ENCODE data around the gene CBARP.

CBARP gene

DNA sequence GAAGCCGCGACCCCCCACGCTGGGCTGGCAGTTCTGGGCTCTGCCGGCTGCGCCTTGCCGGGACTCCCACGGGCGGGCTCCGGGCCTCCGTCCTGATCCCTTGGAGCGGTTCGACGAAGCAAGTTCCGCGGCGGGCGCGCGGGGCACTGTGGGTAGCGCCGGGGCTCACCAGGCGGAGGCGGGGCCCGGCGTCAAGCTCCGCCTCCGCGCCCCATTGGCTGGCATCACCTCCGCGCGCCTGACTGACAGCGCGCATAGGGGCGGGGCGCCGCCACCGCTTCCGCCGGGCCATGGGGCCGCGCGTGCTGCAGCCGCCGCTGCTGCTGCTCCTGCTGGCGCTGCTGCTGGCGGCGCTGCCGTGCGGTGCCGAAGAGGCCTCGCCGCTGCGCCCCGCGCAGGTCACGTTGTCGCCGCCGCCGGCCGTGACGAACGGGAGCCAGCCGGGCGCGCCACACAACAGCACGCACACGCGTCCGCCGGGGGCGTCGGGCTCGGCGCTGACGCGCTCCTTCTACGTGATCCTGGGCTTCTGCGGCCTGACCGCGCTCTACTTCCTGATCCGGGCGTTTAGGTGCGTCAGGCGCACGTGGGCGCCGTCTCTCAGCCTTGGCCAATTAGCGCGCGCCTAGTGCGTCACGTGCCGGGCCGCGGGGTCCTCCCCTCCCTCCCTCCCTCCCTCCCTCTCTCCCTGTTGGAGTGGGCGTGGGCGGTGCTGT is 37.6 kb upstream of the CBARP start, which contains the start of gene FAM174C:
FAM174C (plus strand) TSS at position 271 of the 716 bp plus-strand sequence; CDS start at position 291, 20 bp downstream.
- DNase-seq: peak in 55 of 56 donors; percentile 75 to 98 (median 92)

DNA sequence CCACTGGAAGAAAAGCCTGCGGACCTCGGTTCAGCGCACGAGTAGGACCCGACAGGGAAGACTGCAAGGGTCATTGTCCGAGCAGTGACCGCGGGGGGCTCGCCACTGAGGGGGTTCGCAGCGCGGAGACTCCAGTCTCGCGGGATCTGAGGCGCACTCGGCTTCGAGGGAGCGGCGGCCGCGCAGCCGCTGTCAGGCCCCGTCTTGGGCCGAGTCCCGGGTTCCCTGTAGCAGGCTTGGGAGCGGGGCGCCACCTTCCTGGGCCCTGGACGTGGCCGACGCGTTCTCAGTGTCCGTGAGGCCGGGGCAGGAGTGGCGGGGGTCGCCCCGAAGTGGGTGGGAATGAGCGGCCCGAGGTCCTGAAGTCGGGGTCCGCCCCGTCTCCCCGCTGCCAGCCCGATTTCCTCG is 37.1 kb upstream of the CBARP start:
- peak in 1 of 56 donors; percentile 37 for DNase-seq

DNA sequence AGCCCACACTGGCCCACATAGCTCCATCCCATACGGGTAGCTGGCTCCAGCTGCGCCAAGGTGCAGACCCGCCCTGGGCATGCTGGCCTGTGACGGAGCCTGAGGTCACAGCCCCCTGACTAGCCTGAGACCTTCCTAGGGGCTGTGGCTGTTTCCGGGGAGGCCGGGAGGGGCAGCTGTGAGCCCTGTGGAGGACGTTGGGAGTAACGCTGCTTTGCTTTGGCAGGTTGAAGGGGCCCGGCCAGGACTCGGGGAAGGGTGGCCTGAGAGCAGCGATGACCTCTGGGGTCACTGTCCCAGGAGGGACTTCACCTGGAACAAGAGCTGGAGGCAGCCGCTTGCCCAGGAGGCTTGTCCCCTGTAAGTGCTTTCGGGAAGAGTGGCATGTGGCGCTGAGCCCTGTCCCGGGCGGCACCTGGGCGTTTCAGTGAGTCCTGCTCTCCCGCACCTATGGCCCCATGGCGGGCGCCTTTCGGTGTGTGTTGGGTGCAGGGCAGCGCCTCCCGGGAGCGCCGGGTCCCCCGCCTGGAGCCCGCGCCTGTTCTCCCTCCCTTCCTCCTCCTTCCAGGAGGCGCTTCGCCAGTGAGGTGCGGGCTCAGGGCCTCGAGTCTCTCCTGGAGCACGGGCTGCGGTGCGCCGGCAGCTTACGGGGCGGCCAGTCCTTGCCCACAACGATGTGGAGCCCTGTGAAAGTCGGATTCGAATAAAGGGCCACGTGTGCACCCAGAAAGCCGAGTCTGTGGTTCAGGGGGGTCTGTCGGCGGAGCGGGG is 36.5 kb upstream of the CBARP start:
- DNase-seq: no peak

DNA sequence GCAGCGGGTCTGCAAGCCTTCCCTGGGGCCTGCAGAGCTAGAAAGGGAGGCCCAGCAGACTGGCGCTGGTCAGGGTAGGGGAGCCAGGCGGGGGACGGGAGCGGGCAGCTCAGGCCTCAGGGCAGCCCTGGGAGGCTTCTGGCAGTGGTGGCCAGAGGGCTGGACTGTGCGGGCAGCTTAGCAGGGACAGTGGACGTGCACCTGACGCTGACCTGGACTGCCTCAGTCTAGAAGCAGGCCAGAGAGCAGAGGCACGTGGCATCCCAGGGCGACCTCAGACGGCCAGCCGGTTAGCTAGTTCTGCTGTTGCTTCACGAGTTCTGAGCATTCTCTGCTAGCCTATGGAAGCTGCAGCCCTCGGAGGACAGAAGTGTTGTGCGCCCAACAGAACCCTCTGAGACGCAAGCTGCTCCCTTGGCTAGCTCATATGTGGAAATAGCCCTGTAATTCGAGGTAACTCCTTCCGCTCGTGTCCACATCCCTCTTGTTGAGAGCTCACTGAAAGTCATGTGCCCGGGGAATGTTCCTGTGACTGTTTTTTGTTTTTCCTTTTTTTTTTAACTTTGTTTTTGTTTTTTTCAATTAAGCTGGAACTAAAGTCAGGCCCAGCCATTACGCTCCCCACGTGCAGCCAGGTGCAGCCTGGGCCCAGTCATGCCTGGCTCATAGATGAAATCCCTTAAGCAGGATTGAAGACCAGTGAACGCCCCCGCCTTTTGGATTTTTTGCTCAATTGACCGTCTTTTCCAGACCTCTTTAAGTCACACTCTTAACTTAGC is 35.6 kb upstream of the CBARP start:
- no peak for DNase-seq

DNA sequence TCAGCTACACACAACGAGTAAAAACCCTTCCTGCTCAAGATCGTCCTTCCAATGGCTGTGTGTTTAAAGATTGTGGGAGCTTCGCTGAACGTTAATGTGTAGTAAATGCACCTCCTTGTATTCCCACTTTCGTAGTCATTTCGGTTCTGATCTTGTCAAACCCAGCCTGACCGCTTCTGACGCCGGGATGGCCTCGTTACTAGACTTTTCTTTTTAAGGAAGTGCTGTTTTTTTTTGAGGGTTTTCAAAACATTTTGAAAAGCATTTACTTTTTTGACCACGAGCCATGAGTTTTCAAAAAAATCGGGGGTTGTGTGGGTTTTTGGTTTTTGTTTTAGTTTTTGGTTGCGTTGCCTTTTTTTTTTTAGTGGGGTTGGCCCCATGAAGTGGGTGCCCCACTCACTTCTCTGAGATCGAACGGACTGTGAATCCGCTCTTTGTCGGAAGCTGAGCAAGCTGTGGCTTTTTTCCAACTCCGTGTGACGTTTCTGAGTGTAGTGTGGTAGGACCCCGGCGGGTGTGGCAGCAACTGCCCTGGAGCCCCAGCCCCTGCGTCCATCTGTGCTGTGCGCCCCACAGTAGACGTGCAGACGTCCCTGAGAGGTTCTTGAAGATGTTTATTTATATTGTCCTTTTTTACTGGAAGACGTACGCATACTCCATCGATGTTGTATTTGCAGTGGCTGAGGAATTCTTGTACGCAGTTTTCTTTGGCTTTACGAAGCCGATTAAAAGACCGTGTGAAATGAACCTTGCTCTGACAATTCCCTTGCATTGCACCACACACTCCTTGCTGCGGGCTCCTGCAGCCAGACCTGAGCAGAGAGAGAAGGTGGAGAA is 34.8 kb upstream of the CBARP start:
- peak in 15 of 56 donors; percentile 9 to 56 (median 21) for DNase-seq

DNA sequence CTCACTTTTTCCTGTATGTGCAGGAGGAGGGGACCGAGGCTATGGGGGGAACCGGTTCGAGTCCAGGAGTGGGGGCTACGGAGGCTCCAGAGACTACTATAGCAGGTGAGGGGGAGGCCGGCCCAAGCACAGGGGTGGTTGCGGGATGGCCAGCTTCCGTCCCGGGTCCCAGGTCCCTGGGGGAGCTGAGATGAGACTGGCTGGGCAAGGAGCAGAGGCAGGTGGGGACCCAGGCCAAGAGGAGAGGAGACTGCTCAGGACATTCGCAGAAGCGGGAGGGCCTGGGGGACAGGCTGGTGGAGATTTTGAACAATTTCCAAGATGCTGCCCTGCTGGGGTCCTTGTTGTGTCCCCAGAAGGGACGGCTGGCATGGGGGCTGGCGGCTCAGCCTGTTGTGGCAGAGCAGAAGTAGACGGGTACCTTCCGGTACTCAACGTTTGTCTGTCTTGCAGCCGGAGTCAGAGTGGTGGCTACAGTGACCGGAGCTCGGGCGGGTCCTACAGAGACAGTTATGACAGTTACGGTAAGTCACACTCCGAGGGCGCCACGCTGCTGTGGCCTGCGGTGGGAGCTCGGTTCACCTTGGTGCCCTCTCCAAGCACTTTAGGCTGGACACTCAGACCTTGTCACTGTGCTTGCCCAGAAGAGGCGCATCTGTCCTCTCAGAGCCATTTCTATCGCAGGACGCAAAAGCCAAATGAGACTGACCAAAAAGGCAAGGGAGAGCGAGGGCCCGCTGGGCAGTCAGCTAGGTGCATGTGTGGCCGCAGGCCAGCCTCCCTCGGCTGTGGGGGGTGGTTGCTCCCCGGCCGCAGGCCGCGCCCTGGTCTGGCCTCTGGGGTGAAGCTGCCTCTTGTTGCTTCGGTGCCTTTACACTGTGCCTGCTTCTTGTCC is 34.0 kb upstream of the CBARP start:
- DNase-seq: peak in 2 of 56 donors; percentile 10 to 25

DNA sequence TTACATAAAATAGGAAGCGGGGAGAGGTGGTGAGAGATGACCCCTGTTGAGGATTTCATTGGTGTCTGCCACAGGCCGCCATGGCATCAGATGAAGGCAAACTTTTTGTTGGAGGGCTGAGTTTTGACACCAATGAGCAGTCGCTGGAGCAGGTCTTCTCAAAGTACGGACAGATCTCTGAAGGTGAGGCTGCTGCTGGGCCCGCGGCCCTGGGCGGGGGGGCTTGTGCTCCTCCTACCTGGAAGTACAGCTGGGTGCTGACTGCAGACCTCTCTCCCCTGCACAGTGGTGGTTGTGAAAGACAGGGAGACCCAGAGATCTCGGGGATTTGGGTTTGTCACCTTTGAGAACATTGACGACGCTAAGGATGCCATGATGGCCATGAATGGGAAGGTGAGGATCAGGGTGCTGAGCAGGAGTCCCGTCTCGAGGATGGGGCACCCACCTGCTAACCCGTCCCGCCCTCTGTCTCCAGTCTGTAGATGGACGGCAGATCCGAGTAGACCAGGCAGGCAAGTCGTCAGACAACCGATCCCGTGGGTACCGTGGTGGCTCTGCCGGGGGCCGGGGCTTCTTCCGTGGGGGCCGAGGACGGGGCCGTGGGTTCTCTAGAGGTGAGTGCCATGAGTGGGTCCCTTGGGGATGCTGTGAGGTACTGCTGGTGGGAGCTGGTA is 33.2 kb upstream of the CBARP start:
- DNase-seq: peak in 1 of 56 donors; percentile 11

DNA sequence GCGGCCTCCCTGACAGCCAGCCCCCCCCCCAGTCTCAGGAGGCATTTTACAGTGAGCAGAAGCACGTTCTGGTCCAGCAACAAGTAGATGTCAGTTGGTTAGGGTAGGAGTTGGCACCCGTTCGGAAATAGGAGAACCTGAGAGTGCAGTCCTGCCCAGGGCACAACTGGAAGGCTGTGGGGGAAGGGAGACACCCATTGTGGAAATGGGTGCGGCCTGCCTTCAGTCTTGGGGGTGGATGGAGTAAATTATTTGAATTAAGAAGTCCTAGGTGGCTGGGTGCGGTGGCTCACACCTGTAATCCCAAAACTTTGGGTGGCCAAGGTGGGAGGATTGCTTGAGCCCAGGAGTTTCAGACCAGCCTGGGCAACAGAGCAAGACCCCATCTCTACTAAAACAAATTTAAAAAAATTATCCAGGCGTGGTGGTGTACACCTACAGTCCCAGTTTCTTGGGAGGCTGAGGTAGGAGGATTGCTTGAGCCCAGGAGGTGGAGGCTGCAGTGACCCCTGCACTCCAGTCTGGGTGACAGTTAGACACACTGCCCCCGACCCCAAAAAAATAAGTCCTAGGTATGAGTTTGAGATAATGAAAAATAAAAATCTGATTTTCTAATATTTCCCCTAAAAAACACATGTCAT is 32.5 kb upstream of the CBARP start:
- DNase-seq: peak in 1 of 56 donors; percentile 66

DNA sequence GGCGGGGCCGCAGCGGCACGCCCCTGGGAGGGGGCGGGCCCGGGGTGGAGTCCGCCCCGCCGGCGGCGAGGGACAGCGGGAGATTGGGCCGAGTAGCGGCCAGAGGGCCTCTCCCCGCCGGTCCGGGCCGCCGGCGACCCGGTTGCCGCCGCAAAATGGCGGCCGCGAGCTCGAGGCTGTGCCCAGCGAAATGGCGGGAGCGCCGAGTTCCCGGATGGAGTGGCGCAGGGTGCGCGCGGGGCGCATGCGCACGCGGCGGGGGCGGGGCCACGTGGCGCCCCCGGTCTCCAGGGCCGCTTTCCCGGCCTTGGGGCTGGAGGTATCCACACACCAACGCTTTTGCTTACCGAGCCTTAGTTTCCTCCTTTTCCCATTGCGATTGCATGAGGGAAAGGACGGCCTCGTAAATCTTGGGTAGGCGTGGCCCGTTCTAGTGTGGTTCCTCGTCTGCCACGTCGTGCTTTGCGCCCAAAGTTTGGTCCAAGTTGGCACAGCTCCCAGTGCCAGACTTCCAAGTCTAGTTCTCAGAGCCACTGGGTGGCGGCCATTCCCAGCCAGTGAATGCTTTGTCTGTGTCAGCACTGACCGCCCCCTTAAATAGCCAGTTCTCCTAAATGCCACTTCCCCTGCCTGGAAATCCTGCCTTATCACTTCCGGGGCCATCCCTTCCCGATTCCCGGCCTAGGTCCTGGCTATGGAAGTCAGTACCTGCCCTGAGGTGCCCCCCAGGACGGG is 31.8 kb upstream of the CBARP start:
- DNase-seq: peak in 55 of 56 donors; percentile 35 to 90 (median 78)

DNA sequence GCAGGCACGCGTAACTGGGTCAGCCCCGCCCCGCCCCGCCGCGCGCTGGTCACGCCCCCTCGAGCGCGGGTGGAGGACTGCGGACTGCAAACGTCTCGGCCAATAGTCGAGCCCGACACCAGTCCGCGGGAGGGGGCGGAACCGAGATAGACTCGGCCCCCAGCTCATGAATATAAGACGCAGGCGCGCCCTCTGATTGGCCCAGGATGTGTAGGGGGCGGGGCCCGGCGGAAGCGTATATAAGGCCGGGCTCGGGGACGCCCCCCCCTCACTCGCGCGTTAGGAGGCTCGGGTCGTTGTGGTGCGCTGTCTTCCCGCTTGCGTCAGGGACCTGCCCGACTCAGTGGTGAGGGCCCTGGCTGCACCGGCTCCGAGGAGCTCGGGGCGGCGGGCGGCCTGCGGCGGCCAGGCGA is 31.3 kb upstream of the CBARP start, which contains the start of gene CIRBP:
CIRBP (plus strand) TSS at position 268 of the 413 bp plus-strand sequence. CDS start 1,602 bp downstream, outside the sequence.
- DNase-seq: peak; percentile 75 to 100 (median 99)

DNA sequence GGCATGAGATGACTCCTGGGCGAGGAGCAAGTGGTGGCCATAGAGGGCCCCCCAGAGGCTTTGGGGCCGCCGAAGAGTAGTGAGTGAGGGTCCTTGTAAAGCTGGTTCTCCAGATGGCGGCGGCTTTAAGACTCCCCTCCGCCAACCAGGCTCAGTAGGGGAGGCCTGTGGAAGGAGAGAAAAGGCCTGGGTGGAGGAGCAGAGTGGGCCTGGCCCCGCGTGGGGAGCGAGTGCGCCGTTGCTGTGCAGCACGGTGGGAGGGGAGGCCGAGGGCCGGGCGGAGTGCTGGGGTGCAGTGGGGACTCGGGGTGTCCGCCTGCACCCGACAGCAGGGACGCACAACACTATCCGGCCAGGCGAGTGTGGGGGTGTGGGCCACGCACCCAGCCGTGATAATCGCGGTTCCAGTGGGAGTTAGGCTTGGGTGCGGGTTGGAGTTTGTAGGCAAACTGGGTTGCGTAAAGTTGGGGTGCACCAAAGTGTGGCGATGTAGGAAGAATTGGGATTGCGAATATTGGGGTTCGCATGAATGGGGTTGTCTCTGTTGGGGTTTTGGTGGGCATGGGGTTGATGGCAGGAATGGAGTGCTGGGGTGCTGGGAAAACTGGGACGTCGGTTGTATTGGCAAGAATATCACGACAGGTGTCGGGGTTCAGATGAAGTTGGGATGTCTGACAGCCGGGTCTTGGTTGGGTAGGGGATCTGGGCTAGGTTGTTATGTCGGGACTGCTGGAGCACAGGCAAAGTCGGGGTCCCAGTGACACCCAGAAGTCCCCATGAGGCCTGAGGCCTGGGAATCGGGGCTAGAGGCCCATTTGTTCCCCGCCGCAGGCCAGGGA is 30.6 kb upstream of the CBARP start:
- DNase-seq: peak in 2 of 56 donors; percentile 41 to 43

DNA sequence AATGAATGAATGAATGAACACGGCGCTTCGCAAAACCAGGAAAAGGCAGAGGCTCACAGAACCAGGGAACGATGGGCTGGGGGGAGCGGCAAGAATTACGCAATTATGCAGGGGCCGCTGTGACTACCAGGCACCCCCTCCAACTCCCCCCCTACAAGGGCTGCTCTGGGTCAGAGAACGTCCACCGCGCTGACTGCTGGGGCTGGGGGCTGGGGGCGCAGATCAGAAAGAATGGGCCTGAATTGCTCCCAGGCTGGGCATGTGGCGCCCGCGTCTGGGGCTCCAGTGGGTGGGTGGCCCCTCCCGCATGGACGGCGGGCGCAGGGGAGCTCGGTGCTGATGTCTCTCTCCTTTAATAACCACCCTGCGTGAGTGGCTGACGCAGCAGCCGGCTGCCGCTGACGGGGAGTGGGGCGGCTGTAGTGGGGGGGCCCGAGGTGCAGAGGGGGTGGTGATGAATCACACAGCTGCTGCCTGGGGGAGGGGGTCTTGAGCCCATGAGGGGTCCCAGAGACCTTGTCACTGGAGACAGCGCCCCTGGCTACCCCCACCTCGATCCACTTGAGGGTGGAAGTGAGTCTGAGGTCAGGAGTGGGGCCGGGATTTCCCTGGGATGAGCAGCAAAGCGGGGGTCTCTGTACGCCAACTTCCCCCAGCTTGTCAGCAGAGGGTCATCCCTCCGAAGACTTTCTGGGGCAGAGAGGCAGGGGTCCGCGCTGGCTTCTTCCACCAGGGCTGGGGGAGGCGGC is 29.8 kb upstream of the CBARP start:
- peak in 20 of 56 donors; percentile 11 to 48 (median 34) for DNase-seq

DNA sequence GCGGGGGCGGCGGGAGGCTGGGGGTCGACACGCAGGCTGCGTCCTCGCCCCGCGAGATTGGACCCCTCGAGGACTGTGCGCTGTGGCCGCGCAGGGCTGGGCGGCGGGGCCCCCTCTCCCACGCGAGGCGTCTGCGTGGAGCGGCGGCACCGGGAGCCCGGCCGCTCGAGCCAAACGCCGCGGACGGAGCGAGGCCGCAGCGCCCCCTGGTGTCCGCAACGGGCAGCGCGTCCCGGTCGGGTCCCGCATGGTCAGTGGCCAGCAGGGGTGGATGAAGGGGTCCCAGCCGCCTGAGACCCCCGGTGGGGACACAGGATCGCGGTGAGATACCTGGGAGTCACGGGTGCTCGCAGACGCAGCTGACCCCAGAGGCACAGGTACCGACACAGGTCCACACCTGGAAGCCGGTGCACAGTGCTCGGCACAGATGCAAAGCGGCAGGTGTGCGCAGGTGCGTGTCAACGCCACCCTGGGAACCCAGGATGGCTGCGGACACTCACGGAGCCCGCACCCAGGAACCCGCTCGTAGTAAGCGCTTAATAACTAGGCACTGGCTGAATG is 29.2 kb upstream of the CBARP start:
- peak in 45 of 56 donors; percentile 20 to 86 (median 64) for DNase-seq

DNA sequence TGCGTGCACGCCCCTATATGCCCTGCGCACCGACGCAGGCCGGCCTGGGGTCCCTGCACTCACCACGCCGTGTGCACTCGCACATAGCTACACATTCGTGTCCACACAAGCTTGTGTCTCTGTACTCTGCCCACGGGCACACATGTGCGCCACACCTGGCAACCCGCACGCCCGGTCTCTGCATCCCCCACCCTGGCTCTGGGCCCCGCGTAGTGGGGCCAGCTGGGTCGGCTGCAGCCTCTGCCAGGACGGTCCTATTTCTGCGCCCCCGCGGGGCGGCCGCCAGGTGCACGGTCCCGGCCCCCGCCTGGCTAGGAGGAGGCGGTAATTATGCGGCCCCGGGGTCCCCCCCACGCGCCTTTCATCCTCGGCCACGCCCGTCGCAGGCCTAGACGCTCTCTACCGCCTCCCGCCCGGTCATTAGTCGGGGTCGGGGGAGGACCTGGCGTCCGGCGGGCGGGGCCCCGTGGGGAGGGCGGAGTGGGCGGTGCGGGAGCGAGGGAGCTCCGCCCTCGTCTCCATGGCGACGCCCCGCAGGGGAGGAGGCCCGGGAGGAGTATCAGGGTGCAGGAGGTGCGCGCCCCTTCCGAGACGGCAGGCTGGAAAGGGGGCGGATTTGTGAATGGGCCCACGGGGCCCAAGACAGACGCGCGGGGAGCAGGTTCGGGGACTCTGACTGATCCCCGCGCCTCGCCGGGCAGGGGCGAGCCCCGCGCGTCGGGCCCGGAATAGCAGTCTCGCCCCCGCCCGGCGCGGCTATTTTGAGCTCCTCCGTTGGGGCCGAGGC is 28.5 kb upstream of the CBARP start:
- peak in 47 of 56 donors; percentile 27 to 85 (median 62) for DNase-seq

Data from nucleus accumbens (tissue), 56 donors.